ENCODE measurements around the gene GALM. TPM values are rescaled to one million over a fixed set of nuclear protein-coding genes. Genes with fewer than 3 reads are reported as not detected.
A peak's percentile ranks its signal among the peaks of the same experiment; 100 is the strongest.
"Not testable (repeated sequence)": the region's sequence is repeated elsewhere in the genome, so short reads cannot be mapped to it uniquely, and the experiment has no call there.

Gene GALM
- total RNA-seq, 1 donor from 2014 or later, result 18.2 TPM

DNA sequence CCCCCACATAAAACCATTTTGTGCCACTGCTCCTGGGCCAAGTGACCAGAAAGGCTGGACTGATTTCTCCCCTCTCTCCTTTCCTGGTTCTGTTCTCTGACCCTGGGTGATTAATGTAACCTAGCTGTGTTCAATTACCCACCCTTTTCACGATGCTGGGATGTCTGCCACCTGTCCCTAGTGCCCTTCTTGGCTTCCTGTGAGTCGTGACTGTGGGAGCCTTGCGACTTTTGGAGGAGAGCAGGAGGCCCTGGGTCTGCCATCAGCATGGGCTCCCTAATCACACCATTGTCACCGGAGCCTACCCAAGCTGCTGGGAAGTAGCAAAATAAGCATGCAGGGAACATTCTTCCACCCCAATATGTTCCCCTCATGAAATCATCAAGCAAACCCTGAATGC, 47.0 kb downstream of the GALM start:
- no peak for DNase-seq

DNA sequence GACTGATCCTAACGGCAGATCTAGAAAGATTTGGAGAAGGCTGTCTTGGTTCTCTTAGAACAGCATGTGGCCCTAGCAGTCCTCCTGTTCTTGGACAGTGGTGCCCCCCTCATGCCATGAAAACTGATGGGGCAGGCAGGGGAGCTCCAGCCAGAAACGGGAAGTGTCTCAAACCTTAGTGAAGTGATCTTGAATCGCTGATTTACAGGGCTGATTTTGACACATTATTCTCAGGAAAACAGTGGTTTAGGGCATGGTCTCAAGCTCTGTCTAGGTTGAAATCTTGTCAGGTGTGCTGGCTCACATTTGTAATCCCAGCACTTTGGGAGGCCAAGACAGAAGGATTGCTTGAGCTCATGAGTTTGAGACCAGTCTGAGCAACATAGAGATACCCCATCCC, 47.4 kb downstream of the GALM start:
- DNase-seq, result no peak

DNA sequence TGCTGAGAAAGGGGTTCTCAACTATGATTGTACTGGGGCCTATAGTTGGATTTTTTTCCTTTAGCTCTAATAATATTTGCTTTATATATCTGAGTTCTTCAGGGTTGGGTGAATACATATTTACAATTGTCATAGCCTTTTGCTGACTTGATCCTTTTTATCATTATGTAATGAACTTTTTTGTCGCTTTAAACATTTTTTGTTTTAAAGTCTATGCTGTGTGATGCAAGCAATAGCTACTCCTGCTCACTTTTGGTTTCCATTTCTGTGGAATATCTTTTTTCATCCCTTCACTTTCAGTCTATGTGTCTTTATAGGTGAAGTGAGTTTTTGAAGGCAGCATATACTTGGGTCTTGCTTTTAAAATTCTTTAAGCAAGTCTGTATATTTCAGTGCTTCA, 49.0 kb downstream of the GALM start:
- DNase-seq, result not testable (repeated sequence)

DNA sequence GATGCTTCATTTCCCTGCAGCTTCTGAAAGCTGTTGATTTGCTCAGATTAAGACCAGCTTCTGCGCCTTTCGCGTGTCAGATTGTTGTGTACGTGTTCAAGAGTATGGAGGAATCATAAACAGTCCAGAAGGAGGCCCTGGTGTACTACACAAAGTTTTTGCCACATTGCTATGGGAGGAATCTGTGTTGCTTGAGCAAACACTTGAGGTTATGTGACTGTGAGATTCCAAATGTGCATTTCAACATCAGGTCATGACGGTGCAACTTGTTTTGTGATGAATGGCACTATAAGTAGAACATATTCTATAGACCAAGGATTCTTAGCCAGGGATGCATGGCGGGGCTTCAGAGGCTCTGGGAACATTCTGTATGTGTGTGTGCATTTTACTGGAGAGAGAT, 50.3 kb downstream of the GALM start:
- DNase-seq, result no peak

DNA sequence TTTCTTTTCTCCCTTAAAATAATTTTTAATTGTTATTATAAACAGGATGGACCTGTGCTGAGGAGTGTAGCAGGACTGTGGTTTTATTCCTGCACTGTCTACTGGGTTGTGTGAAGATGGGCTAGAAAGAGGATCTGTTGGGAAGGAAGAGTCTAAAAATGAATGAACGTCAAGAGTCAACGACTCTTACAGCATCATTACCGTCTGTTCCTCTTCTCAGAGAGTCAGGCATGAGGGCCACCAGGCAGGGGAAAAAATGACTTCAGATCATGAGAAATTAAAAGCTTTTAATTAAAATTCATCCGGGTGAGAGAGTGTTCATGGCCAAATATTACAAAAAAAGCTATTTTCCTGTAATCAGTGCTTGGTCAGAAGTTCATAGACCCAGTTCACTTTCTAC, 52.7 kb downstream of the GALM start:
- DNase-seq, result no peak

DNA sequence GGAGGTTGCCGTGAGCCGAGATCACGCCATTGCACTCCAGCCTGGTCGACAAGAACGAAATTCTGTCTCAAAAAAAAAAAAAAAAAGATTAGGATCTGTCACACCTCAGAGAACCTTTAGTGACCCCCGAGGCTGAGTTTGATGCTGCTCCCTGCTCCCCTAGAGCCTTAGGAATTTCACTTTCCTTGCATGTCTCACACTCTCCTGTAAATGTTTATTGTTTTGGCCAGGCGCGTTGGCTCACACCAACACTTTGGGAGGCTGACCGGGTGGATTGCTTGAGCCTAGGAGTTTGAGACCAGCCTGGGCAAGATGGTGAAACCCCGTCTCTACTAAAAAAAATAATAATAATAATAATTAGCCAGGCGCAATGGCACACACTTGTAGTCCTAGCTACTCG, 53.8 kb downstream of the GALM start:
- no peak for DNase-seq

DNA sequence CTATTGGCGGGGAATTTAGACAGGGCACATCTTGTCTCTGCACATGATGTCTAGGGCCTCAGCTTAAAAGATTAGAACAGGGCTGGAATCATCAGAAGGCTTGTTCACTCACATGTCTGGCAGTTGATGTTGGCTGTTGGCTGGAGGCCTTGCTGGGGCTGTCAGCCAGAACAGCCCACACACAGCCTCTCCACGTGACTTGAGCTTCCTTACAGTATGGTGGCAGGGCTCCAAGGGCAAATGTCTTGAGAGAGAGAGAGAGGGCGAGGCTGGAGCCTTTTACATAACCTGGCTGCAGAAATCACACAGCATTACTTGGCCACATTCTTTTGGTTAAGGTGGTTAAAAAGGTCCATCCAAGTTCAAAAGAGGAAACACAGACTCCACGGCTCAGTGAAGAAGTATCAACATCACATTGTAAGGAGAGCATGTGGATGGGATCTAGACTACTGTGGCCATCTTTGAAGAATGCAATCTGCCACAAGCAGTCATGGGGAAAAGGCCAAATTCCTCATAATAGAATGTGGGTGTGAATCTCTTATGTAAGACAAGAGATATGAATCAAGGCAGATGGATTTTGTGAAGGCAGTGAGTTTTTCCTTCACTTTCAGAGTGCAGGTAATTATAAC, 54.8 kb downstream of the GALM start:
- peak; percentile 35 for DNase-seq

DNA sequence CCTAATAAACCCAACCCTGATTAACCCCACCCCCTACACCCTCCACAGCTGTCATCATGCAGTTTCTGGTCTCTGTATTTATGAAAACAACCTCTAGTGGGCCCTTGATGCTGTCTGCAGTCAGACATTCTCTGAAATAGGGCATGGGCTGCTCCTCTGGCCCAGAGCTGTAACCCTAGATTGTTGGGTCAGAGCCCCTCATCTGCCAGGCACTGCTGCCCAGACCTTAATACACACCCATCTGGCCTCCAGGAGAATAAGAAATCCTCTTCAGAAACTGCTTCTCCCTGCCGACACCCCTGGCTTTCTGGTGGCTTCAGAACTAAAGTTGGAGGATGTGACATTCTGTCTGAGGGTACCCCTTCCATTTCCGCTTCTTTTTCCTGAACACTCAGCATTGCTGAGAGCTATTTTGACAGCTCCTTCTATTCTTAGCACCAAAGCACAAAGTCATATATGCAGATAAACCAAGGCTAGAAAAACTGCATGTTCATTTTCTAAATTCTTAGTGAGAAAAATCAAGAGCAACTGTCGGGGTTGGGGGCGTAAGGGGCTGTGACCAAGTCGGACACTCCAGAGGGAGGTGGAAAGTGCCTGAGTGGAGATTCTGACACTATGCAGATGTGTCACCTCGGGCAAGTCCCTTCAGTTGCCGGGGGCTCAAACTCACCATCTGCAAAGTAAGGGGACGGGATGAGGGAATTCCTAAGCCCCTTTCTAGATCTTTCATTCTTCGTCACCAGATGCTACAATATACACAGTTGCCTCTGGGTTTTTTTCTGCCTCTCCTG, 56.6 kb downstream of the GALM start:
- DNase-seq, result no peak

DNA sequence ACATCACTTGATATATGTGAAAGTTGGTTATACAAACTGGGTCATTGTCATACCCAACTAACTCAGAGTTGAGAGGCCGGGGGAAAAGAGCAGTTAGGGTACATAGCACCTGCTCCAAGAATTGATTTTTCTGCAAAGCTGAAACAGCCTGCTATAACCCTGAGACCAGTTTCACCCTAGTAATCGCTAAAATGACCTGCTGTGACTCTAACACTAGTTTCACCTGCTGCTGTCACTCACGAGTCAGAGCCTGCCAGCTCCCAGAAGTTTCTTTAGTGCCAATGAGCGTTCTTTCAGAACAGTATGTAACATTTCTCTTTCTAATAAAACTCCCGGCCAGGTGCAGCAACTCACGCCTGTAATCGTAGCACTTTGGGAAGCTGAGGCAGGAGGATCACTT, 57.3 kb downstream of the GALM start:
- DNase-seq, result no peak

DNA sequence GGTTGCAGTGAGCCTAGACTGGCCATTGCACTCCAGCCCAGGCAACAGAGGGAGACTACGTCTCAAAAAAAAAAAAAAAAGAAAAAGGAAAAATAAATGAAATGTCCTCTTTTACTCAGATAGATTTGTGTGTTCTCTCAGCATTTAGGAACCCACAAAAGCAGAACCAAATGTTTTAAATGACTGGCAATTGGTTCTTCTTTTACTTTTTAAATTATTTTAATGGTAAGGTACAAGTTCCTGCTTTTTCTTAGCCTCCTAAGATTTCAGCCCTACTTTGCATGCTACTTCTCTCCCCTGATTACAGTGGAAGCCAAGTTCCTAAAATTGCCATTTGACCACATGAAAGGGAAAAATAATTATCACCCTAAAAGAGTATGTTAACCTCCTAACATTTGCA, 61.7 kb downstream of the GALM start:
- no peak for DNase-seq

DNA sequence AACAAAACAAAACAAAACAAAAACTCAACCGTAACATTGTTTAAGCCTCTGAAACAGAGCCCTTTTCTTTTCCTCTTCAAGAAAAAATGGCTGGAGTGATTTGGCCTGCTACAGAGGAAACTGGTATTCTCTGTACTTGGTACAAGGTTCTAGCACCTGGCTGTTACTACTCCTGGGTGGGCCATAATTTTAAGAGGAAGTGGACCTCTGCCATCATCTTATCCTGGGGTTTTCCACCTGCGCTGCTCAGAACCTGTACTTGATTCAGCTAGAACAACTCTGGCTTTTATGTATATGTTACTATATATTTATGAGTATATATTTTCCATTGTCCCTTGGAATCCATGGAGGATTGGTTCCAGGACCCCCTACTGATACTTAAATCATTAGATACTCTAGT, 62.8 kb downstream of the GALM start:
- no peak for DNase-seq

DNA sequence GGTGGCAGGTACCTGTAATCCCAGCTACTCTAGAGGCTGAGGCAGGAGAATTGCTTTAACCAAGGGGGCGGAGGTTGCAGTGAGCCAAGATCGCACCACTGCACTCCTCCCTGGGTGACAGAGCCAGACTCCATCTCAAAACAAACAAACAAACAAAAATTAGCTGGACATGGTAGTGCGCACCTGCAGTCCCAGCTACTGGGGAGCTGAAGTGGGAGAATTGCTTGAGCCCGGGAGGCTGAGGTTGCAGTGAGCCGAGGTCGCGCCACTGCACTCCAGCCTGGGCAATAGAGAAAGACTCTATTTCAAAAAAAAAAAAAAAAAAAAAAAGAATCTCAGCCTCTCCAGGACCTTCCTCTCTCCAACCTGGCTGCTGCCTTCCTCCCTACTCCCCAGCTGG, 65.2 kb downstream of the GALM start:
- no peak for DNase-seq

DNA sequence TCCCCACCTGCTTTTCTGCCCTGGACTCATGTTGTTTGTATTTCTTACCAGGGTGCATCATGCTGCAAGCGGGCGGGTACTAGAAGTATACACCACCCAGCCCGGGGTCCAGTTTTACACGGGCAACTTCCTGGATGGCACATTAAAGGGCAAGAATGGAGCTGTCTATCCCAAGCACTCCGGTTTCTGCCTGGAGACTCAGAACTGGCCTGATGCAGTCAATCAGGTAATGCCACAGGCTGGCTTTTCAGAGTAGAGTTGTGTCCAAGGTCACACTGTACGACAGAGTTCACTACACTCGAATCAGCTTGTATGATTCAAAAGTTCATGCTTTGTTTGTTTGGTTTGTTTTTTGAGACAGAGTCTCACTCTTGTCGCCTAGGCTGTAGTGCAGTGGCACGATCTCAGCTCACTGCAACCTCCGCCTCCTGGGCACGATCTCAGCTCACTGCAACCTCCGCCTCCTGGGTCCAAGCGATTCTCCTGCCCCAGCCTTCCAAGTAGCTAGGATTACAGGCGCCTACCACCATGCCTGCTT, 65.8 kb downstream of the GALM start:
- DNase-seq, result no peak

DNA sequence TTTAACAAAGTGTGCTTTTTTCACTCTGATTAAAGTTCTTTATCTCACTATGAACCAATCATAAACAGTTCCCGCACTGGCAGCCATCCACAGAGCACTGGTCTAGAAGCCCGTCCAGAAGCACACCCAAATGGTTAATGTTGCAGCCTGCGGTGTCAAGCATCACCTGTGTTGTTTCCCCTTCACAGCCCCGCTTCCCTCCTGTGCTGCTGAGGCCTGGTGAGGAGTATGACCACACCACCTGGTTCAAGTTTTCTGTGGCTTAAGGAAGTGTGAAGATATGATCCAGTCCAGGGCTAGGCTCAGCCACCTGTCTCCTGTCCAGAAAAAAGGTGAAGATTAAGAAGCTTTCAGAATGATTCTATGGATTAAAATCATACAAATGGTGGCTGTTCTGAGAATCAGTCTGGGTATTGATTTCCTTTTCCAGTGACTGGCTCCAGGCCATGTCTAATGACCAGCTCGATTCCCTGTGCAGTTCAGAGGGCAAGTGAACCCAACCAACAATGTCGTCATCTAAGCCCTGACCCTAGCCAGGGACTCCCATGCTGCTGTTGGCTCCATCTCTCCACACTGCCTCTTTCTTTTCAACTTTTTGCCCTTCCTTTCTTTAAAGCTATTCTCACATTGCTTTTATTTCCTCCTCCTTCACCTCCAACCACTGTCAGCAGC, 67.5 kb downstream of the GALM start:
- no peak for DNase-seq

DNA sequence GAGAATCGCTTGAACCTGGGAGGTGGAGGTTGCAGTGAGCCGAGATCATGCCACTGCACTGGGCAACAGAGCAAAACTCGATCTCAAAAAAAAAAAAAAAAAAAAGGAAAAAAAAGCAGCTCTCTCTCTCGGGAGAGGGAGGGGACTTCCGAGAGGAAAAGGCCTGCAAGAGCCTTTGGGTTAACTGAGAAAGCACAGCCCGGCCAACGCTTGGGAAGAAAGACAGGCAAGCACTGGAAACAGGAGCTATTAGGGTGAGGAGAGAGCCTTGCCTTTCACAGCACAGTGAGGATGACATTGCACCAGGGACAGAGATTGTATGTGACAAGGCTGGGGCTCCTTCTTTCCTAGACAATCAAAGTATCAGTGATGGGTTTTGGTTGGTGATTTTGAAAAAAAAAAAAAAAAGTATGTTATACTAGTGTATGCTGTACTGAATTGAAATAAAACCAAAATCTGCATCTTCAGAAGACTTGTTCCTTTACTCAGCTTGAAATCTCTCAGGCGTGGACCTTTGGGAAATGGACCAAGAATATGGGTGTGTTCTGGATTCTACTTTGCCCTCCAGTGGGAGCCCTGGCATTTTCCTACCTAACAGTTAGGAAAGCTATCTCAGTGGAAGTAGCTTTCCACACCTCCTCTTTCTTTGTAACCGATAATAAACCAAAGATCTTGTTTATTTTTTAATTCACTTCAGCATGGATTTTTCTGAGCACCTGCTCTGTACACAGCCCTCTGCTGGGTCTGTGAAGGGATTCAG, 68.6 kb downstream of the GALM start:
- peak; percentile 39 for DNase-seq

DNA sequence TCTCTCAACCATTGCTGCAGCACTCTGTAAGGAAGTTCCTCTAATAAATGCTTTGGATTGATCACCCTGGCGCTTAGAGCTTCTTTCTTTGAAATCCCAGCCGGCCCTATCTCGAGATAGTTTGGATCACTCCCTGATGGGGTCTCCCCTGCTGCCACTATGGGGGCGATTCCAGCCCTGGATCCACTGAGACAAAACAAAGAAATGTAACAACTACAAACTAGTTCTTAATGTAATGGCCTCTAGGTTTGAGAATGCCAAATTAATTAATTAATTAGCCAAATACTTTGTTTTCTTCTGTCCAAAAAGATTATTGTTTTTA, 70.0 kb downstream of the GALM start:
- no peak for DNase-seq

DNA sequence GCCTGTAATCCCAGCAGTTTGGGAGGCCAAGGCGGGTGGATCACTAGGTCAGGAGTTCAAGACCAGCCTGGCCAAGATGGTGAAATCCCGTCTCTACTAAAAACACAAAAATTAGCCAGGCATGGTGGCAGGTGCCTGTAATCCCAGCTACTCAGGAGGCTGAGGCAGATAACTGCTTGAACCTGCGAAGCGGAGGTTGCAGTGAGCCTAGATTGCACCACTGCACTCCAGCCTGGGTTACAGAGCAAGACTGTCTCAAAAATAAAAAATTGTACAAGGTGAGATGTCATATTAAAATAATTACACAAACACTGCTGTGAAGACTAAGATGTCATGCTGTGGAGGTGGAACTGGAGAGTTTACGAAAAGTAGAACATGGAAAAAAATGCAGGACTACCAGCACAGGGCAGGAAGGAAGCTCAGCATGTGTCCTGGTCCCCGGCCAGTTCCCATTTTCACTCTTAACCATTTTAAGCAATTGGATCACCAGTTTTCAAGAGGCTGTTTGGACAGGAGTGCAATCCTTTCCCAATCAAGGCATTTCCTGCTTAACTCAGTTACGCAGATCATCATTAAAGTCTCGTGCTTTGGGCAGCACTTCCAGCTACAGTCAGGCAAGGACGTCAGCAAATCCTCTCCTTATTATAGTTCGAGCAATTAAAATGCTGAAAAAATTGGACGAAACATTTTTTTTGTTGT, 71.2 kb downstream of the GALM start:
- DNase-seq, result peak; percentile 69

DNA sequence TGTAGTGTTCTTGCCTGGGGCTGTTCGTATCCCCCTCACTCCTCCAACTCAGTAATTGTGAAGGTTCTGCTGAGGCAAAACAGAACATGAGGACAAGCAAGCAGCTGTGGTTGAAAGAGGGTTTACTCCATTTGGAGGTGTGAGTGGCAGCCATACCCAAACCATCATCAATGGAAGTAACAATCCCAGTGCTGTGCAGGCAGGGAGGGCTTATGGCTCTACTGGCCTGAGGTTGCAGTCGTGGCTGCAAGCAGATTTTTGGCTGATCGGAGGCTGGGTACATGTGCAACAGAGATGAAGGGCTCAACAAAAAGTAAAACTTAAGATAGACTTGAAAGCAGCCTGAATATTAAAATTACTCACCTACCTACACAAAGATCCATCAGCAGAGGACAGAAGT, 72.0 kb downstream of the GALM start:
- DNase-seq, result no peak

DNA sequence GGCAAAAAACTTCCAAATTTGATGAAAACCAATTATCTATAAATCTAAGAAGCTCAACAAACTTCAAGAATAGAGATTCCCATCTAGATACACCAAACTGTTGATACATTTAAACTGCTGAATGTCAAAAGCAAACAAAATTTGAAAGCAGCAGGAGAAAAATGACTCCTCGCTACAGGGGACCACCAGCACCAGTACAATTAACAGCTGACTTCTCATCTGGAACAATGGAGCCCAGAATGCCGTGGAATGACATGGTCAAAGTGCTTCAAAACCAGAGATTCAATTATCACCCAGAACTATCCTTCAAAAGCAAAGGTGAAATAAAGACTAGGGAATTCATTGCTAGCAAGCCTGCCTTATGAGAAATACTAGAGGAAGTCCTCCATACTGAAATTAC, 73.6 kb downstream of the GALM start:
- DNase-seq, result no peak

DNA sequence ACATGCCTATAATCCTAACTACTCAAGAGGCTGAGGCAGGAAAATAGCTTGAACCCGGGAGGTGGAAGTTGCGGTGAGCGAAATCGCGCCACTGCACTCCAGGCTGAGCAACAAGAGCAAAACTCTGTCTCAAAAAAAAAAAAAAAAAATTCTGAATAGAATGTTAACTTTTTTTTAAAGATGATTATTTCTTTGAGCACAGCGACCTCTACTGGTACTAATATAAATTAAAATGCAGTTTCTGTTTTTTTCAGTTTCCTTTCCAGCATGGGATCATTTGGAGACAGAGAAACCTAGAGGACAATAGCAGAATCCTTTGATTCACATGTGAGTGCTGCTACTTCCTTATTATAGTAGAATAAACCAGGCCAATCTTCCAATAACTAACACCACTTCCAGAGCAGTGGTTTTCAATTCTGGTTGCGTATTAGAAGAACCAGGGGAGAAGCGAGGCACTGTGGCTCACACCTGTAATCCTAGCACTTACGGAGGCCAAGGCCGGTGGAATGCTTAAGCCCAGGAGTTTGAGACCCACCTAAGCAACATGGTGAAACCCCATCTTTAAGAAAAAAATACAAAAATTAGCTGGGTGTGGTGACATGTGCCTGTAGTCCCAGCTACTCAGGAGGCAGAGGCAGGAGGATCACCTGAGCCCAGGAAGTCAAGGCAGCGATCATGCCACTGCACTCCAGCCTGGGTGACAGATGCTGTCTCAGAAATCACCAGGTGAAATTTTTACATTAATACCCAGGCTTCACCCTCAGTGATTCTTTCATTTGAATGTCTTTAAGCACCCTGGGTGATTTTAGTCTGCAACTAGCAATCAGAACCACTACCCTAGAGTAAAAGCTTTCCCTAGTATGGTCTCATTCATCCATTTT, 75.2 kb downstream of the GALM start:
- peak; percentile 73 for DNase-seq

DNA sequence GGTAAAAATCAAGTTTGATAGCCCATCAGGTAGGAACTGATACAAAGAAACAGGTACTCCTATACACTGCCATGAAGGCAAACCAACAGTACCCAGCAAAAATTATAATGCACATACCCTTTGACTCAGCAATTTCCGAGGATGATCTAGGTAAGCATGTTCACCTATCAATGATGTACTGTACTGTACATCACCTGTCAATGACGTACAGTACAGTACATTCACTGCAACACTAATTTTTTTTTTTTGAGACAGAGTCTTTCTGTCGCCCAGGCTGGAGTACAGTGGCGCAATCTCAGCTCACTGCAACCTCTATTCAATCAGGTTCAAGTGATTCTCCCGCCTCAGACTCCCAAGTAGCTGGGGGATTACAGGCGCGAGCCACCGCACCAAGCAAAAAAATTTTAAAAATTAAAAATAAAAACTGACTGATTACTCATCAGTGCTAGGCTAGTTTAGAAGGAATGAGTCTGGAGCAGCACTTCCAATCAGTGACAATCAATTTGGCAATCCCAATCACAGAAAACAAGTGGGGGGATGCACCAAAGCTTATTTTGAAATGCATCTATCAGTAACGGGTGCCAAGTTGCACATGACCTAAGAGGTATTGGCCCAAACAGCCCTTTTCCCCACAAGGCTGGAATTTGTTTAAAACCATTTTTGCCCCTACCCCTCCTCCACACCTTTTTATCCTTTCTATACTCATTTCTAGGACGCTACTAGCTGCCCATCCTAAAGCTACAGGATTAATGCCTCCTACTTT, 77.1 kb downstream of the GALM start:
- DNase-seq, result no peak
